ENCODE results near the gene ZNF609. TPM values are rescaled to one million over a fixed set of nuclear protein-coding genes. Genes with fewer than 3 reads are reported as not detected.

ZNF609 gene
- total and polyA plus RNA-seq, 2 of the 13 experiments (the other 11 are each of a cell fraction or from before 2014, with no cell fraction given), result 8.9 to 9.9 TPM

- in situ Hi-C loops (cut with HindIII; ENCODE audit: extremely low pct_ligation_motif_present, low pct_unique_long_range_greater_than_20kb), result no loop called here
- no peak overlapping the region for H3K4me2 ChIP-seq (ENCODE audit: low read depth, low read length)
- no peaks in the 10 kb centered on the region for H3K9me3 ChIP-seq (ENCODE audit: low read length)
- no peaks in the 10 kb centered on the region for H3K27me3 ChIP-seq (ENCODE audit: control insufficient read depth in 1 of 2, insufficient read depth in 2 of 2, low read length in 2 of 2)
- WGBS (ENCODE audit: low lambda C conversion rate), result 96% methylated on average over 2 of the region's 2 CpGs
- peaks cover 43% of the 10 kb centered on the region for H3K79me2 ChIP-seq (ENCODE audit: insufficient read depth, low read length)
- no peak overlapping the region for H3K27ac ChIP-seq (ENCODE audit: extremely low read length, insufficient read depth, low read length)
- FAIRE-seq, result no peak
- H3K36me3 ChIP-seq (replicated peaks in 1 of 2; ENCODE audit: control insufficient read depth in 1 of 2, insufficient read depth in 2 of 2, low read length in 2 of 2), result 0 out of 5 replicates have a peak, but pooled peaks cover 0 to 3% of the 10 kb centered on the region in 2 experiments
- BruUV-seq (replicated peaks), result no TSS peak
- intact Hi-C loops (cut with micrococcal nuclease; ENCODE audit: unreplicated experiment), result no loop called here
- ChIA-PET CTCF (ENCODE audit: low intra/inter-chr PET ratio, low total read pairs) (no interaction called here), POLR2A (no interaction called here)
- no peaks in the 10 kb centered on the region for H4K20me1 ChIP-seq (ENCODE audit: insufficient read depth, low read length)
- no peak for ATAC-seq
- DNase-seq (ENCODE audit: low spot score), result no peak
- H3K4me3 ChIP-seq (replicated peaks in 1 of 3; ENCODE audit: insufficient read depth in 1 of 3, low read depth in 2 of 3, low read length in 3 of 3), result no peak overlapping the region
- 0 out of 2 replicates have a peak, but pooled peaks have one; percentile 20 for TF ChIP-seq ZNF7 (CRISPR knock-in tag; IDR thresholded peaks at IDR 0.05)
- TF ChIP-seq ZC3H4 (CRISPR knock-in tag; IDR thresholded peaks at IDR 0.05; ENCODE audit: borderline replicate concordance), result no peak
- H3K4me1 ChIP-seq (ENCODE audit: insufficient read depth, low read length), result peaks cover 18% of the 10 kb centered on the region
- H3K9ac ChIP-seq (ENCODE audit: insufficient read depth, low read depth, low read length), result no peak overlapping the region
- H2AFZ ChIP-seq (ENCODE audit: low read length), result no peak overlapping the region
Observed at GRCh38 chr15:64559243-64559642, 98.9 kb downstream of the ZNF609 start.

GRCh38 chr15:64560501-64560900 lies 100.1 kb downstream of the ZNF609 start:
- WGBS (ENCODE audit: low lambda C conversion rate), result over 99% methylated on average over 3 of the region's 3 CpGs
- H3K9ac ChIP-seq (ENCODE audit: insufficient read depth, low read depth, low read length), result no peak overlapping the region
- TF ChIP-seq NRL (CRISPR knock-in tag; IDR thresholded peaks at IDR 0.05; ENCODE audit: borderline replicate concordance), result no peak
- TF ChIP-seq ZNF383 (CRISPR knock-in tag; IDR thresholded peaks at IDR 0.05; ENCODE audit: borderline replicate concordance), result no peak
- no peak for TF ChIP-seq CBX2 (IDR thresholded peaks at IDR 0.05; ENCODE audit: low read depth, low read length)
- no peak for TF ChIP-seq CBX2 (CRISPR knock-in tag; IDR thresholded peaks at IDR 0.05; ENCODE audit: low read depth)
- no peak for TF ChIP-seq ZNF678 (CRISPR knock-in tag; IDR thresholded peaks at IDR 0.05)
- TF ChIP-seq IRX3 (CRISPR knock-in tag; IDR thresholded peaks at IDR 0.05; ENCODE audit: borderline replicate concordance, low read depth), result no peak
- TF ChIP-seq TBX2 (CRISPR knock-in tag; IDR thresholded peaks at IDR 0.05; ENCODE audit: borderline replicate concordance), result no peak
- TF ChIP-seq MED8 (CRISPR knock-in tag; IDR thresholded peaks at IDR 0.05; ENCODE audit: insufficient replicate concordance), result no peak
- no peak for TF ChIP-seq ZFX (CRISPR knock-in tag; IDR thresholded peaks at IDR 0.05; ENCODE audit: low read depth)
- TF ChIP-seq BORCS8-MEF2B (CRISPR knock-in tag; IDR thresholded peaks at IDR 0.05), result no peak
- TF ChIP-seq CTCF (CRISPR knock-in tag; IDR thresholded peaks at IDR 0.05), result no peak
- no peak for TF ChIP-seq ZNF329 (CRISPR knock-in tag; IDR thresholded peaks at IDR 0.05; ENCODE audit: low read depth)
- no peak for TF ChIP-seq FOXA1 (IDR thresholded peaks at IDR 0.05)
- no peak for TF ChIP-seq FOXA1 (CRISPR knock-in tag; IDR thresholded peaks at IDR 0.05)
- ChIA-PET POLR2A (no interaction called here), CTCF (ENCODE audit: low intra/inter-chr PET ratio, low total read pairs) (no interaction called here)
- H3K4me2 ChIP-seq (ENCODE audit: low read depth, low read length), result no peak overlapping the region
- BruUV-seq (replicated peaks), result no TSS peak
- H3K36me3 ChIP-seq (replicated peaks in 1 of 2; ENCODE audit: control insufficient read depth in 1 of 2, insufficient read depth in 2 of 2, low read length in 2 of 2), result 0 out of 5 replicates have a peak, but pooled peaks cover 0 to 3% of the 10 kb centered on the region in 2 experiments
- no peaks in the 10 kb centered on the region for H4K20me1 ChIP-seq (ENCODE audit: insufficient read depth, low read length)
- H3K79me2 ChIP-seq (ENCODE audit: insufficient read depth, low read length), result peaks cover 46% of the 10 kb centered on the region
- no peak overlapping the region for H3K27ac ChIP-seq (ENCODE audit: extremely low read length, insufficient read depth, low read length)
- intact Hi-C loops (cut with micrococcal nuclease; ENCODE audit: unreplicated experiment) (no loop called here), in situ Hi-C loops (cut with HindIII; ENCODE audit: extremely low pct_ligation_motif_present, low pct_unique_long_range_greater_than_20kb) (no loop called here)
- no peak overlapping the region for H3K4me3 ChIP-seq (replicated peaks in 1 of 3; ENCODE audit: insufficient read depth in 1 of 3, low read depth in 2 of 3, low read length in 3 of 3)
- no peaks in the 10 kb centered on the region for H3K9me3 ChIP-seq (ENCODE audit: low read length)
- no peaks in the 10 kb centered on the region for H3K27me3 ChIP-seq (ENCODE audit: control insufficient read depth in 1 of 2, insufficient read depth in 2 of 2, low read length in 2 of 2)
- no peak overlapping the region for H2AFZ ChIP-seq (ENCODE audit: low read length)
- FAIRE-seq (no peak), ATAC-seq (no peak), DNase-seq (ENCODE audit: low spot score) (no peak)
- H3K4me1 ChIP-seq (ENCODE audit: insufficient read depth, low read length), result peaks cover 18% of the 10 kb centered on the region
